CD14-positive monocyte (primary cell): ENCODE data around the gene SUSD1. TPM values are rescaled to one million over a fixed set of nuclear protein-coding genes. Genes with fewer than 3 reads are reported as not detected.

Experiments
- DNase-seq, 3 donors: peaks; one replicate each; pipeline ENCODE4 v3.0.0-alpha.2; 2011 to 2022
- H2AFZ ChIP-seq: 2 replicates; pipeline ENCODE4 v1.6.0; 2012; ENCODE audit warnings: mild to moderate bottlenecking, low read depth, low read length, inconsistent platforms; ENCODE audit not compliant: insufficient read depth, poor library complexity, severe bottlenecking
- H3K27ac ChIP-seq, 2 donors: 1 replicate in 1 of 2; 2 replicates in 1 of 2; pipeline ENCODE4 v1.5.1; 2012 to 2013; ENCODE audit warnings: low read length in 2 of 2, control low read depth in 1 of 2, inconsistent platforms in 1 of 2, low read depth in 1 of 2, mild to moderate bottlenecking in 1 of 2
- H3K27me3 ChIP-seq, 2 donors: one replicate each; pipeline versions ENCODE4 v1.6.0 to v1.6.1; 2011 to 2013; ENCODE audit warnings: low read length in 2 of 2; ENCODE audit not compliant: control insufficient read depth in 2 of 2, insufficient read depth in 2 of 2
- H3K36me3 ChIP-seq, 2 donors: replicated peaks in 1 of 2; 1 replicate in 1 of 2; 2 replicates in 1 of 2; pipeline versions ENCODE4 v1.5.1 to v1.6.1; 2012 to 2013; ENCODE audit warnings: low read length in 2 of 2, control low read depth in 1 of 2, inconsistent platforms in 1 of 2, mild to moderate bottlenecking in 1 of 2; ENCODE audit not compliant: insufficient read depth in 2 of 2, control insufficient read depth in 1 of 2
- H3K4me1 ChIP-seq, 2 donors: 1 replicate in 1 of 2; 2 replicates in 1 of 2; pipeline versions ENCODE4 v1.5.1 to v1.6.1; 2012 to 2013; ENCODE audit warnings: low read length in 2 of 2, control low read depth in 1 of 2, inconsistent platforms in 1 of 2, mild to moderate bottlenecking in 1 of 2, moderate library complexity in 1 of 2; ENCODE audit not compliant: insufficient read depth in 2 of 2, control insufficient read depth in 1 of 2
- H3K4me2 ChIP-seq: replicated peaks from 2 replicates; pipeline ENCODE3; 2012; ENCODE audit warnings: low read length, moderate library complexity, mild to moderate bottlenecking; ENCODE audit not compliant: poor library complexity, severe bottlenecking; ENCODE audit errors: extremely low read depth
- H3K4me3 ChIP-seq, 3 experiments: fragments of 200-600 bp in 1 of 3; sonication (generic) in 1 of 3; replicated peaks in 1 of 3; 1 replicate in 2 of 3; 2 replicates in 1 of 3; pipeline ENCODE4 v1.5.1; 2011 to 2013; ENCODE audit warnings: low read length in 3 of 3, mild to moderate bottlenecking in 3 of 3, control low read depth in 2 of 3, low read depth in 2 of 3, inconsistent platforms in 1 of 3, moderate library complexity in 1 of 3
- H3K79me2 ChIP-seq: 2 replicates; pipeline ENCODE4 v1.6.0; 2012; ENCODE audit warnings: mild to moderate bottlenecking, control low read depth, inconsistent platforms, low read length, moderate library complexity; ENCODE audit not compliant: insufficient read depth
- H3K9ac ChIP-seq: 2 replicates; pipeline ENCODE4 v1.6.0; 2017; ENCODE audit warnings: low read length, mild to moderate bottlenecking; ENCODE audit not compliant: insufficient read depth, poor library complexity, severe bottlenecking
- H3K9me3 ChIP-seq, 2 donors: replicated peaks in 1 of 2; 1 replicate in 1 of 2; 2 replicates in 1 of 2; pipeline versions ENCODE4 v1.5.1 to v1.6.1; 2012 to 2013; ENCODE audit warnings: low read length in 2 of 2, control low read depth in 1 of 2; ENCODE audit not compliant: control insufficient read depth in 1 of 2, insufficient read depth in 1 of 2
- H4K20me1 ChIP-seq: 2 replicates; pipeline ENCODE4 v1.6.0; 2012; ENCODE audit warnings: mild to moderate bottlenecking, low read length, control low read depth, moderate library complexity; ENCODE audit not compliant: insufficient read depth
- H3K27ac Mint-ChIP-seq, 7 donors: one replicate each; pipeline ENCODE4 v1.8.0; 2020; ENCODE audit warnings: mild to moderate bottlenecking in 7 of 7, mixed read lengths in 7 of 7, moderate library complexity in 6 of 7, inconsistent platforms in 2 of 7
- H3K27me3 Mint-ChIP-seq, 3 donors: one replicate each; pipeline ENCODE4 v1.8.0; 2021 to 2022; ENCODE audit warnings: low read depth in 3 of 3, mild to moderate bottlenecking in 3 of 3, mixed read lengths in 3 of 3, moderate library complexity in 3 of 3, inconsistent platforms in 1 of 3
- H3K36me3 Mint-ChIP-seq, 2 donors: one replicate each; pipeline ENCODE4 v1.8.0; 2020; ENCODE audit warnings: mixed read lengths in 2 of 2, inconsistent platforms in 1 of 2, mild to moderate bottlenecking in 1 of 2
- H3K4me1 Mint-ChIP-seq: one replicate; pipeline ENCODE4 v1.8.0; 2020; ENCODE audit warnings: mild to moderate bottlenecking, mixed read lengths
- H3K4me3 Mint-ChIP-seq, 2 donors: one replicate each; pipeline ENCODE4 v1.8.0; 2020; ENCODE audit warnings: mild to moderate bottlenecking in 2 of 2, mixed read lengths in 2 of 2, moderate library complexity in 1 of 2
- H3K9me3 Mint-ChIP-seq, 7 donors: one replicate each; pipeline ENCODE4 v1.8.0; 2020 to 2022; ENCODE audit warnings: mixed read lengths in 7 of 7, mild to moderate bottlenecking in 6 of 7, moderate library complexity in 6 of 7, inconsistent platforms in 2 of 7
- WGBS: methylation state at CpG from one replicate; pipeline ENCODE4 v1.1.5; 2013; ENCODE audit warnings: missing lambda C conversion rate; ENCODE audit not compliant: insufficient coverage; 5-methylcytosine and 5-hydroxymethylcytosine counted together
- intact Hi-C, 2 donors: fragments of 100-400 bp; cut with micrococcal nuclease; formaldehyde crosslinking; loops; one replicate each; pipeline versions ENCODE4 v1.15.0 to v1.15.1; 2023
- polyA plus RNA-seq, 3 donors: library from polyadenylated mRNA; depleted of rRNA in 1 of 3; unstranded in 2 of 3; stranded (reverse) in 1 of 3; fragments of 300-500 nt in 2 of 3; fragments of >200 nt in 1 of 3; fragmentation: Illumina TruSeq in 2 of 3; gene quantifications; 1 replicate in 2 of 3; 2 replicates in 1 of 3; pipeline ENCODE4 v1.2.3, GENCODE V29; 2012 to 2021
- TF ChIP-seq, protein P1 (sequence below): fragments of 200-600 bp; IDR thresholded peaks from one replicate; pipeline ENCODE4 v1.8.0; 2022; ENCODE audit warnings: antibody characterized with exemption, mild to moderate bottlenecking

Gene SUSD1
- polyA plus RNA-seq, 3 donors: 29.1 to 42.3 (median 30.9) TPM

DNA sequence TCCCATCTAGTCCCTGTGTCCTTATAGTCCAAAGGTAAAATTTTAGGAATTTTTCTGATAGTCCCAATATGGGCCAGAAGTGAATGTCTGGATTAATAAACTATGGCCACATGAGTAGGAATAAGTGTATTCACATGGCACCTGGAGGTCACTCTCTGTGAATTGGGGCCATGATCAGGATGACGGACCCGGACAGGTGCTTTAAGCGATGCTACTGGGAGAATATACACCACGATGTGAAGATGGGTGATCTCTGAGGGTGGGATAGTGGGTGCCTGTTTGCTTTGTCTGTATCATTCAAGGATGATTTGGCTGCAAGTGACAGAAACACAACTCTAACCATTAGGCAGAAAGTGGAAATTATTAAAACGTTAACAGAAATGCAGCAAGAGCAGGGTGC lies 177.3 kb downstream of the SUSD1 start:
- Histone ChIP-seq H3K27ac (no peak overlapping the region), H4K20me1 (no peaks in the 10 kb centered on the region), H2AFZ (no peak overlapping the region), H3K4me1 (no peaks in the 10 kb centered on the region), H3K36me3 (no peaks in the 10 kb centered on the region), H3K4me2 (no peak overlapping the region), H3K79me2 (no peaks in the 10 kb centered on the region), H3K27me3 (no peaks in the 10 kb centered on the region), H3K4me3 (no peak overlapping the region), H3K9me3 (no peaks in the 10 kb centered on the region), H3K9ac (no peak overlapping the region)
- Mint-ChIP-seq H3K27ac (no peak overlapping the region), H3K36me3 (no peaks in the 10 kb centered on the region), H3K4me1 (peaks cover 4% of the 10 kb centered on the region), H3K4me3 (no peak overlapping the region), H3K9me3 (no peaks in the 10 kb centered on the region), H3K27me3 (peaks cover 0 to 4% (median 2%) of the 10 kb centered on the region in 3 donors)
- 100% methylated on average over 1 of the region's 5 CpGs for WGBS
- intact Hi-C loops: no loop called here
- TF ChIP-seq, protein P1, sequence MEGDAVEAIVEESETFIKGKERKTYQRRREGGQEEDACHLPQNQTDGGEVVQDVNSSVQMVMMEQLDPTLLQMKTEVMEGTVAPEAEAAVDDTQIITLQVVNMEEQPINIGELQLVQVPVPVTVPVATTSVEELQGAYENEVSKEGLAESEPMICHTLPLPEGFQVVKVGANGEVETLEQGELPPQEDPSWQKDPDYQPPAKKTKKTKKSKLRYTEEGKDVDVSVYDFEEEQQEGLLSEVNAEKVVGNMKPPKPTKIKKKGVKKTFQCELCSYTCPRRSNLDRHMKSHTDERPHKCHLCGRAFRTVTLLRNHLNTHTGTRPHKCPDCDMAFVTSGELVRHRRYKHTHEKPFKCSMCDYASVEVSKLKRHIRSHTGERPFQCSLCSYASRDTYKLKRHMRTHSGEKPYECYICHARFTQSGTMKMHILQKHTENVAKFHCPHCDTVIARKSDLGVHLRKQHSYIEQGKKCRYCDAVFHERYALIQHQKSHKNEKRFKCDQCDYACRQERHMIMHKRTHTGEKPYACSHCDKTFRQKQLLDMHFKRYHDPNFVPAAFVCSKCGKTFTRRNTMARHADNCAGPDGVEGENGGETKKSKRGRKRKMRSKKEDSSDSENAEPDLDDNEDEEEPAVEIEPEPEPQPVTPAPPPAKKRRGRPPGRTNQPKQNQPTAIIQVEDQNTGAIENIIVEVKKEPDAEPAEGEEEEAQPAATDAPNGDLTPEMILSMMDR: no peak
- no peak for DNase-seq

DNA sequence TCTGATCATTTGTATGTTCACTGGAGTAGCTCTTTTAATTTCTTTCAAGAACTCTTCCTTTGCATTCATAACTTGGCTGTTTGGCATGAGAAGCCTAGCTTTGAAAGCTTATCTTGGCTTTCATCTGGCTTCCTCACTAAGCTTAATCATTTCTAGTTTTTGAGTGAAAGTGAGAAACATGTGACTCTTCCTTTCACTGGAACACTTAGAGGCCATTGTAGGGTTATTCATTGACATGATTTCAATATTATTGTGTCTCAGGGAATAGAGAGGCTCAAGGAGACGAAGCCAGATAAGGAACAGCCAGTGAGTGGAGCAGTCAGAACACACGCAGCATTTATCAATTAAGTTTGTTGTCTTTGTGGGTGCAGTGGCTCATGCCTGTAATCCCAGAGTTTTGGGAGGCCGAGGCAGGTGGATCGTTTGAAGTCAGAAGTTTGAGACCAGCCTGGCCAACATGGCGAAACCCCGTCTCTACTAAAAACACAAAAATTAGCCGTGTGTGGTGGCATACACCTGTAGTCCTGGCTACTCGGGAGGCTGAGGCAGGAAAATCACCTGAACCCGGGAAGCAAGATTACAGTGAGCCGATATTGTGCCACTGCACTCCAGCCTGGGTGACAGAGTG lies 180.2 kb downstream of the SUSD1 start:
- Histone ChIP-seq H3K9ac (no peak overlapping the region), H4K20me1 (no peaks in the 10 kb centered on the region), H3K79me2 (no peaks in the 10 kb centered on the region), H3K4me2 (no peak overlapping the region), H2AFZ (no peak overlapping the region), H3K4me3 (no peak overlapping the region), H3K4me1 (no peaks in the 10 kb centered on the region), H3K27ac (no peak overlapping the region), H3K36me3 (no peaks in the 10 kb centered on the region), H3K9me3 (peaks cover 0 to 8% of the 10 kb centered on the region in 2 donors), H3K27me3 (no peaks in the 10 kb centered on the region)
- Mint-ChIP-seq H3K9me3 (peaks cover 0 to 13% (median 2%) of the 10 kb centered on the region in 7 donors), H3K4me1 (no peaks in the 10 kb centered on the region), H3K36me3 (no peaks in the 10 kb centered on the region), H3K27me3 (peaks cover 0 to 4% (median 2%) of the 10 kb centered on the region in 3 donors), H3K27ac (no peak overlapping the region), H3K4me3 (no peak overlapping the region)
- no peak for DNase-seq
- intact Hi-C loops: no loop called here
- TF ChIP-seq, protein P1: no peak
- WGBS: 98% methylated on average over 7 of the region's 10 CpGs
